ENCODE measurements around the gene ABCC8.

The ABCC8 gene

GRCh38 chr11:17393472-17393871, 83.2 kb downstream of the ABCC8 start:
- CTCF ChIA-PET, result interaction anchor here (0.7 to 0.9 kb wide), 2 partner anchors 134 to 135 kb away, joined by 3 read pairs; no protein-coding TSS in a partner anchor
- no peak overlapping the region for H3K4me3 ChIP-seq (ENCODE audit: low read depth, low read length)
- H3K36me3 ChIP-seq (ENCODE audit: control insufficient read depth in 2 of 2, insufficient read depth in 1 of 2, low read length in 2 of 2), result no peaks in the 10 kb centered on the region
- POLR2A ChIA-PET, result no interaction called here
- H3K4me1 ChIP-seq (ENCODE audit: control insufficient read depth, insufficient read depth, low read length), result no peaks in the 10 kb centered on the region
- H3K9me3 ChIP-seq (ENCODE audit: control insufficient read depth, insufficient read depth, low read depth, low read length), result no peaks in the 10 kb centered on the region
- no peak overlapping the region for H3K27ac ChIP-seq (ENCODE audit: extremely low read depth, low read depth, low read length)
- TF ChIP-seq ZBTB6 (tag by site-specific recombination; IDR thresholded peaks at IDR 0.05), result no peak
- no peak for TF ChIP-seq INSM2 (tag by site-specific recombination; IDR thresholded peaks at IDR 0.05)
- no peak for TF ChIP-seq IKZF3 (tag by site-specific recombination; IDR thresholded peaks at IDR 0.05)
- TF ChIP-seq ZNF768 (tag by site-specific recombination; IDR thresholded peaks at IDR 0.05), result no peak
- TF ChIP-seq KLF8 (tag by site-specific recombination; IDR thresholded peaks at IDR 0.05), result no peak
- TF ChIP-seq ZBTB26 (tag by site-specific recombination; optimal IDR thresholded peaks at IDR 0.05), result no peak
- no peak for TF ChIP-seq ZNF398 (tag by site-specific recombination; IDR thresholded peaks at IDR 0.05)

- POLR2A ChIA-PET, result no interaction called here
Measured at GRCh38 chr11:17392872-17393271, 83.8 kb downstream of the ABCC8 start.

More at GRCh38 chr11:17392872-17393271, 83.8 kb downstream of the ABCC8 start:
- CTCF ChIA-PET, result interaction anchor here (0.6 to 0.9 kb wide), 2 partner anchors 10 to 330 kb away, joined by 3 to 5 read pairs; no protein-coding TSS in a partner anchor
- Histone ChIP-seq H3K9me3 (ENCODE audit: control insufficient read depth, insufficient read depth, low read depth, low read length) (no peaks in the 10 kb centered on the region), H3K27ac (ENCODE audit: extremely low read depth, low read depth, low read length) (no peak overlapping the region), H3K36me3 (ENCODE audit: control insufficient read depth in 2 of 2, insufficient read depth in 1 of 2, low read length in 2 of 2) (no peaks in the 10 kb centered on the region), H3K4me1 (ENCODE audit: control insufficient read depth, insufficient read depth, low read length) (no peaks in the 10 kb centered on the region), H3K4me3 (ENCODE audit: low read depth, low read length) (no peak overlapping the region)
- no peak for TF ChIP-seq WT1 (tag by site-specific recombination; IDR thresholded peaks at IDR 0.05)
- no peak for TF ChIP-seq ZNF473 (tag by site-specific recombination; IDR thresholded peaks at IDR 0.05)
- TF ChIP-seq ZIC2 (tag by site-specific recombination; IDR thresholded peaks at IDR 0.05), result no peak
- TF ChIP-seq ZNF214 (tag by site-specific recombination; IDR thresholded peaks at IDR 0.05; ENCODE audit: borderline replicate concordance), result no peak
- no peak for TF ChIP-seq SP3 (tag by site-specific recombination; IDR thresholded peaks at IDR 0.05)
- TF ChIP-seq PRDM6 (tag by site-specific recombination; IDR thresholded peaks at IDR 0.05), result no peak
- no peak for TF ChIP-seq OVOL3 (tag by site-specific recombination; IDR thresholded peaks at IDR 0.05)
- no peak for TF ChIP-seq ZNF16 (tag by site-specific recombination; IDR thresholded peaks at IDR 0.05; ENCODE audit: low read depth)
- TF ChIP-seq ZSCAN5A (tag by site-specific recombination; IDR thresholded peaks at IDR 0.05), result no peak
- TF ChIP-seq BCL6B (tag by site-specific recombination; IDR thresholded peaks at IDR 0.05), result no peak
- TF ChIP-seq ZNF155 (tag by site-specific recombination; IDR thresholded peaks at IDR 0.05), result no peak
- no peak for TF ChIP-seq ZNF645 (tag by site-specific recombination; IDR thresholded peaks at IDR 0.05)
- no peak for TF ChIP-seq ZNF596 (tag by site-specific recombination; IDR thresholded peaks at IDR 0.05)
- no peak for TF ChIP-seq ZNF560 (tag by site-specific recombination; IDR thresholded peaks at IDR 0.05; ENCODE audit: borderline replicate concordance)
